SK-N-MC (cell line): ENCODE measurements around the gene ELF2.

ENCODE experiments used
- EZH2 ChIP-seq: fragments of 200-600 bp; sonication (generic); IDR thresholded peaks from one replicate; pipeline ENCODE4 v1.6.1; 2017; ENCODE audit warnings: antibody characterized with exemption
- FOXP2 ChIP-seq: optimal IDR thresholded peaks from 2 replicates; pipeline ENCODE3; 2011; ENCODE audit warnings: mild to moderate bottlenecking, moderate library complexity; ENCODE audit not compliant: insufficient read depth; ENCODE audit errors: extremely low read length, control extremely low read depth
- POLR2AphosphoS5 ChIP-seq: IDR thresholded peaks from 2 replicates; pipeline ENCODE4 v1.6.1; 2012; ENCODE audit warnings: mild to moderate bottlenecking, low read depth, low read length, borderline replicate concordance

- no peak for TF ChIP-seq POLR2AphosphoS5
- no peak for TF ChIP-seq EZH2
- TF ChIP-seq FOXP2, result no peak
These were observed 122.1 kb downstream of the ELF2 start for GRCh38 chr4:139054791-139055505.
